ENCODE measurements around the gene TBX1.

- TF ChIP-seq EZH2 (IDR thresholded peaks at IDR 0.05; ENCODE audit: low read depth) (no peak), CTCF (conservative IDR thresholded peaks at IDR 0.05) (no peak)
Measured at GRCh38 chr22:19779011-19779421, 18.4 kb downstream of the TBX1 start.
